K562 (cell line): Measurements from ENCODE around the gene ACBD4. TPM values are rescaled to one million over a fixed set of nuclear protein-coding genes. Genes with fewer than 3 reads are reported as not detected.
A peak's percentile ranks its signal among the peaks of the same experiment; 100 is the strongest.

Experiments used
- ATF7 ChIP-seq: fragments of 450-650 bp; IDR thresholded peaks from 2 replicates; pipeline ENCODE4 v1.7.1; 2014; ENCODE audit warnings: mild to moderate bottlenecking, moderate library complexity
- CSDE1 ChIP-seq, 2 experiments: fragments of 450-650 bp; IDR thresholded peaks; 2 replicates each; pipeline ENCODE4 v1.6.1; 2016; ENCODE audit warnings: mild to moderate bottlenecking in 1 of 2
- GABPB2 ChIP-seq: fragments of 250-450 bp; sonication (Bioruptor Pico); conservative IDR thresholded peaks from 2 replicates; pipeline ENCODE4 v1.5.1; 2021; ENCODE audit warnings: mild to moderate bottlenecking
- HDAC1 ChIP-seq, 2 experiments: fragments of 450-650 bp; IDR thresholded peaks; 2 replicates each; pipeline ENCODE4 v1.6.1; 2016 to 2017; ENCODE audit warnings: inconsistent platforms in 1 of 2, mild to moderate bottlenecking in 1 of 2, moderate library complexity in 1 of 2
- HNRNPH1 ChIP-seq: fragments of 200-400 bp; formaldehyde crosslinking; optimal IDR thresholded peaks from 2 replicates; pipeline ENCODE3; 2017; ENCODE audit warnings: low read depth, mild to moderate bottlenecking, low read length, moderate library complexity
- MCM7 ChIP-seq, 2 experiments: fragments of 450-650 bp; IDR thresholded peaks; 2 replicates each; pipeline ENCODE4 v1.6.1; 2016 to 2018
- MNT ChIP-seq, 2 experiments: fragments of 450-650 bp; conservative IDR thresholded peaks; 2 replicates each; pipeline ENCODE4 v1.6.1; 2017; ENCODE audit warnings: mild to moderate bottlenecking in 2 of 2, moderate library complexity in 2 of 2
- NR4A1 ChIP-seq, 2 experiments: fragments of 250-450 bp in 1 of 2; fragments of 450-650 bp in 1 of 2; sonication (Bioruptor Pico) in 1 of 2; IDR thresholded peaks; 2 replicates each; pipeline versions ENCODE4 v1.4.0 to v1.6.1; 2016 to 2020; ENCODE audit warnings: mild to moderate bottlenecking in 2 of 2, missing compliant biosample characterization in 1 of 2, missing genetic modification characterization in 1 of 2, moderate library complexity in 1 of 2
- NUFIP1 ChIP-seq: fragments of 450-650 bp; IDR thresholded peaks from 2 replicates; pipeline ENCODE4 v1.6.1; 2018; ENCODE audit not compliant: partially characterized antibody
- POLR2AphosphoS5 ChIP-seq: IDR thresholded peaks from 2 replicates; pipeline ENCODE4 v1.6.1; 2011; ENCODE audit warnings: mild to moderate bottlenecking, low read depth, low read length, moderate library complexity; ENCODE audit not compliant: control insufficient read depth, insufficient read depth
- RB1 ChIP-seq: fragments of 450-650 bp; IDR thresholded peaks from 2 replicates; pipeline ENCODE4 v1.6.1; 2017; ENCODE audit warnings: low read depth, mild to moderate bottlenecking
- SRSF7 ChIP-seq: fragments of 200-400 bp; formaldehyde crosslinking; optimal IDR thresholded peaks from 2 replicates; pipeline ENCODE3; 2017; ENCODE audit warnings: mild to moderate bottlenecking, low read depth, low read length
- YBX1 ChIP-seq: fragments of 450-650 bp; IDR thresholded peaks from 2 replicates; pipeline ENCODE4 v1.7.1; 2016; ENCODE audit warnings: mild to moderate bottlenecking
- ZNF586 ChIP-seq: fragments of 450-650 bp; formaldehyde crosslinking; conservative IDR thresholded peaks from 2 replicates; pipeline ENCODE4 v1.4.0; 2020; ENCODE audit warnings: mild to moderate bottlenecking, moderate library complexity
- ZNF77 ChIP-seq: fragments of 250-450 bp; sonication (Bioruptor Pico); IDR thresholded peaks from 2 replicates; pipeline ENCODE4 v1.5.0; 2020
- ZNF785 ChIP-seq: fragments of 250-450 bp; sonication (Bioruptor Pico); IDR thresholded peaks from 2 replicates; pipeline ENCODE4 v1.4.0; 2020; ENCODE audit warnings: mild to moderate bottlenecking
- polyA plus RNA-seq, 8 experiments: library from polyadenylated mRNA; depleted of rRNA in 4 of 8; stranded (reverse) in 5 of 8; unstranded in 3 of 8; fragments of >200 nt; fragmentation: Nextera tagmentation in 2 of 8; fragmentation: Illumina TruSeq in 1 of 8; extraction: Ambion mirVana in 2 of 8; extraction: Trizol in 1 of 8; gene quantifications; 2 replicates each; pipeline versions ENCODE4 v1.2.1 to v1.2.3, GENCODE V29; 2011 to 2014; ENCODE audit warnings: inconsistent platforms in 1 of 8, missing spikeins in 1 of 8
- total RNA-seq, 7 experiments: library from RNA; depleted of rRNA in 6 of 7; stranded (reverse); fragments of >200 nt in 6 of 7; fragmentation: Illumina TruSeq in 2 of 7; extraction: Trizol in 2 of 7; gene quantifications; 2 replicates each; pipeline versions ENCODE4 v1.2.1 to v1.2.3, GENCODE V29; 2011 to 2021; ENCODE audit warnings: low replicate concordance in 1 of 7
- TF ChIP-seq, protein P1 (sequence below), 2 experiments: fragments of 200-800 bp in 1 of 2; sonication (Bioruptor generic) in 1 of 2; sonication (generic) in 1 of 2; formaldehyde crosslinking in 1 of 2; IDR thresholded peaks in 1 of 2; conservative IDR thresholded peaks in 1 of 2; 2 replicates each; pipeline versions ENCODE4 v1.5.0 to v1.6.1; 2016 to 2020; ENCODE audit warnings: missing compliant biosample characterization in 1 of 2, missing genetic modification characterization in 1 of 2, missing genetic modification reagents in 1 of 2
- TF ChIP-seq, protein P2 (sequence below): sonication (generic); formaldehyde crosslinking; IDR thresholded peaks from 2 replicates; pipeline ENCODE4 v1.8.1; 2023; ENCODE audit warnings: mild to moderate bottlenecking, missing genetic modification reagents
- TF ChIP-seq, protein P3 (sequence below): fragments of 450-650 bp; IDR thresholded peaks from 2 replicates; pipeline ENCODE4 v1.6.1; 2017; ENCODE audit warnings: mild to moderate bottlenecking, moderate library complexity

Gene ACBD4
- total and polyA plus RNA-seq, 9 of the 15 experiments (the other 6 are each of a cell fraction or from before 2014, with no cell fraction given): 0.14 to 6.9 (median 4.6) TPM

GRCh38 chr17:45148183-45149036 is 12.9 kb downstream of the ACBD4 start, which contains the start of gene HEXIM1 (continued):
- TF ChIP-seq, protein P1, sequence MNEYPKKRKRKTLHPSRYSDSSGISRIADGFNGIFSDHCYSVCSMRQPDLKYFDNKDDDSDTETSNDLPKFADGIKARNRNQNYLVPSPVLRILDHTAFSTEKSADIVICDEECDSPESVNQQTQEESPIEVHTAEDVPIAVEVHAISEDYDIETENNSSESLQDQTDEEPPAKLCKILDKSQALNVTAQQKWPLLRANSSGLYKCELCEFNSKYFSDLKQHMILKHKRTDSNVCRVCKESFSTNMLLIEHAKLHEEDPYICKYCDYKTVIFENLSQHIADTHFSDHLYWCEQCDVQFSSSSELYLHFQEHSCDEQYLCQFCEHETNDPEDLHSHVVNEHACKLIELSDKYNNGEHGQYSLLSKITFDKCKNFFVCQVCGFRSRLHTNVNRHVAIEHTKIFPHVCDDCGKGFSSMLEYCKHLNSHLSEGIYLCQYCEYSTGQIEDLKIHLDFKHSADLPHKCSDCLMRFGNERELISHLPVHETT (CRISPR knock-in tag; conservative IDR thresholded peaks at IDR 0.05 in 1 of 2, IDR thresholded peaks at IDR 0.05 in 1 of 2): peak in 1 of 2 experiments; percentile 5; a peak in 1 of 4 replicates
- TF ChIP-seq MNT (conservative IDR thresholded peaks at IDR 0.05) (peak; percentile 1 to 5; a peak in 1 of 4 replicates), ZNF77 (peak; percentile 15; the same call in 1 of the 2 replicates), ZNF785 (CRISPR knock-in tag) (no peak), GABPB2 (CRISPR knock-in tag) (peak; percentile 92), HDAC1 (IDR thresholded peaks at IDR 0.05) (peak in 1 of 2 experiments; percentile 97; a peak in 2 of 4 replicates), ATF7 (peak; percentile 40; the same call in 1 of the 2 replicates), SRSF7 (no peak), CSDE1 (IDR thresholded peaks at IDR 0.05) (peak in 1 of 2 experiments; percentile 77; a peak in 2 of 4 replicates), RB1 (no peak; the same call in 1 of the 2 replicates), POLR2AphosphoS5 (peak; percentile 100), ZNF586 (CRISPR knock-in tag) (peak; percentile 88), NR4A1 (CRISPR knock-in tag; IDR thresholded peaks at IDR 0.05) (peak; percentile 36; the same call in 1 of the 2 replicates), NR4A1 (tag; IDR thresholded peaks at IDR 0.05) (no peak; the same call in 1 of the 2 replicates), YBX1 (no peak), HNRNPH1 (peak; percentile 71), NUFIP1 (no peak), MCM7 (IDR thresholded peaks at IDR 0.05) (no peak; a peak in 1 of 4 replicates)
- TF ChIP-seq, protein P2, sequence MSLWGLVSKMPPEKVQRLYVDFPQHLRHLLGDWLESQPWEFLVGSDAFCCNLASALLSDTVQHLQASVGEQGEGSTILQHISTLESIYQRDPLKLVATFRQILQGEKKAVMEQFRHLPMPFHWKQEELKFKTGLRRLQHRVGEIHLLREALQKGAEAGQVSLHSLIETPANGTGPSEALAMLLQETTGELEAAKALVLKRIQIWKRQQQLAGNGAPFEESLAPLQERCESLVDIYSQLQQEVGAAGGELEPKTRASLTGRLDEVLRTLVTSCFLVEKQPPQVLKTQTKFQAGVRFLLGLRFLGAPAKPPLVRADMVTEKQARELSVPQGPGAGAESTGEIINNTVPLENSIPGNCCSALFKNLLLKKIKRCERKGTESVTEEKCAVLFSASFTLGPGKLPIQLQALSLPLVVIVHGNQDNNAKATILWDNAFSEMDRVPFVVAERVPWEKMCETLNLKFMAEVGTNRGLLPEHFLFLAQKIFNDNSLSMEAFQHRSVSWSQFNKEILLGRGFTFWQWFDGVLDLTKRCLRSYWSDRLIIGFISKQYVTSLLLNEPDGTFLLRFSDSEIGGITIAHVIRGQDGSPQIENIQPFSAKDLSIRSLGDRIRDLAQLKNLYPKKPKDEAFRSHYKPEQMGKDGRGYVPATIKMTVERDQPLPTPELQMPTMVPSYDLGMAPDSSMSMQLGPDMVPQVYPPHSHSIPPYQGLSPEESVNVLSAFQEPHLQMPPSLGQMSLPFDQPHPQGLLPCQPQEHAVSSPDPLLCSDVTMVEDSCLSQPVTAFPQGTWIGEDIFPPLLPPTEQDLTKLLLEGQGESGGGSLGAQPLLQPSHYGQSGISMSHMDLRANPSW: no peak
- TF ChIP-seq, protein P3, sequence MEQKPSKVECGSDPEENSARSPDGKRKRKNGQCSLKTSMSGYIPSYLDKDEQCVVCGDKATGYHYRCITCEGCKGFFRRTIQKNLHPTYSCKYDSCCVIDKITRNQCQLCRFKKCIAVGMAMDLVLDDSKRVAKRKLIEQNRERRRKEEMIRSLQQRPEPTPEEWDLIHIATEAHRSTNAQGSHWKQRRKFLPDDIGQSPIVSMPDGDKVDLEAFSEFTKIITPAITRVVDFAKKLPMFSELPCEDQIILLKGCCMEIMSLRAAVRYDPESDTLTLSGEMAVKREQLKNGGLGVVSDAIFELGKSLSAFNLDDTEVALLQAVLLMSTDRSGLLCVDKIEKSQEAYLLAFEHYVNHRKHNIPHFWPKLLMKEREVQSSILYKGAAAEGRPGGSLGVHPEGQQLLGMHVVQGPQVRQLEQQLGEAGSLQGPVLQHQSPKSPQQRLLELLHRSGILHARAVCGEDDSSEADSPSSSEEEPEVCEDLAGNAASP: no peak
